Uterus (tissue), 4 donors: ENCODE measurements around the gene HIRA. TPM values are rescaled to one million over a fixed set of nuclear protein-coding genes. Genes with fewer than 3 reads are reported as not detected.
"Not testable (repeated sequence)": the region's sequence is repeated elsewhere in the genome, so short reads cannot be mapped to it uniquely, and the experiment has no call there.

Source experiments
- DNase-seq, 2 donors: peaks; one replicate each; pipeline ENCODE4 v3.0.0-alpha.2; 2019 to 2020
- H3K27ac ChIP-seq, 2 donors: fragments of 200-600 bp; sonication (generic); 1 replicate in 1 of 2; 2 replicates in 1 of 2; pipeline ENCODE4 v1.5.1; 2016 to 2018
- H3K27me3 ChIP-seq, 2 donors: fragments of 200-600 bp; sonication (generic); one replicate each; pipeline ENCODE4 v1.5.1; 2018 to 2019; ENCODE audit warnings: control low read depth in 1 of 2
- H3K36me3 ChIP-seq, 2 donors: fragments of 200-600 bp; sonication (generic); one replicate each; pipeline ENCODE4 v1.5.1; 2019; ENCODE audit warnings: control low read depth in 1 of 2
- H3K4me1 ChIP-seq, 2 donors: fragments of 200-600 bp; sonication (generic); one replicate each; pipeline ENCODE4 v1.5.1; 2018 to 2019; ENCODE audit warnings: control low read depth in 1 of 2
- H3K4me3 ChIP-seq, 2 donors: fragments of 200-600 bp; sonication (generic); 1 replicate in 1 of 2; 2 replicates in 1 of 2; pipeline ENCODE4 v1.5.1; 2018 to 2019; ENCODE audit warnings: mild to moderate bottlenecking in 1 of 2
- H3K9me3 ChIP-seq, 2 donors: fragments of 200-600 bp; sonication (generic); one replicate each; pipeline ENCODE4 v1.5.1; 2019; ENCODE audit warnings: control low read depth in 1 of 2
- POLR2A ChIP-seq, 2 donors: fragments of 450-650 bp; IDR thresholded peaks; one replicate each; pipeline ENCODE4 v1.6.1; 2016; ENCODE audit warnings: antibody characterized with exemption in 2 of 2, mild to moderate bottlenecking in 1 of 2, moderate library complexity in 1 of 2
- intact Hi-C: fragments of 100-400 bp; cut with DNase I; formaldehyde crosslinking; loops from one replicate; pipeline ENCODE4 v1.15.1; 2023; ENCODE audit warnings: low total_unique reads
- total RNA-seq, 4 donors: library from RNA; depleted of rRNA in 3 of 4; stranded (reverse); fragments of >200 nt in 3 of 4; gene quantifications; one replicate each; pipeline versions ENCODE4 v1.1.0 to v1.2.4, GENCODE V29; 2014 to 2023
- TF ChIP-seq, protein P1 (sequence below), 4 experiments: fragments of 200-600 bp in 2 of 4; fragments of 450-650 bp in 2 of 4; sonication (generic) in 2 of 4; IDR thresholded peaks; one replicate each; pipeline ENCODE4 v1.5.1; 2016 to 2019; ENCODE audit warnings: antibody characterized with exemption in 4 of 4, mild to moderate bottlenecking in 2 of 4, moderate library complexity in 1 of 4
- donor health status: DM: yes; HTN: yes; CAD: no.

The HIRA gene
- total RNA-seq, 4 donors from 2014 or later = 0.29 to 32.1 (median 11.7) TPM

DNA sequence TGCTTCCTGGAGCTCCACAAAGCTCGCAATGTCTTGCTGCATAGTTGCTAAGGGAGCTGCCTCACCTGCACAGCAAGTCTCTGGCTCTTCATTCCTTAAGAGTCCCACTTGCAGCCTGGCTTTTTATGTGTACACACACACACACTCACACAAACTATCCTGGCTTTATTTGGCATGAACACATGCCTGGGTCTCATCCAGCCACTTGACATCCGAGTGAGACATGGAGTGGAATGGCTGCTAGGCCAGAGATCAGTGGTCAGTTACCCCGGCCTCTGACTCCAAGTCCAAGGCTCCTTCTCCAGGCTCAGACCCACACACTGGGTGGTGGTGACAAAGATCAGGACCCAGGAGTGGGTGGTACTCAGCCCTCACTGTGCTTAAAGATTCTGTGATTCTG, 102.1 kb downstream of the HIRA start:
- Histone ChIP-seq H3K9me3 (peaks cover 0 to 19% of the 10 kb centered on the region in 2 donors), H3K27ac (no peak overlapping the region), H3K36me3 (no peaks in the 10 kb centered on the region), H3K4me3 (no peak overlapping the region), H3K4me1 (no peaks in the 10 kb centered on the region), H3K27me3 (no peaks in the 10 kb centered on the region)
- TF ChIP-seq POLR2A (IDR thresholded peaks at IDR 0.05) = no peak
- TF ChIP-seq, protein P1, sequence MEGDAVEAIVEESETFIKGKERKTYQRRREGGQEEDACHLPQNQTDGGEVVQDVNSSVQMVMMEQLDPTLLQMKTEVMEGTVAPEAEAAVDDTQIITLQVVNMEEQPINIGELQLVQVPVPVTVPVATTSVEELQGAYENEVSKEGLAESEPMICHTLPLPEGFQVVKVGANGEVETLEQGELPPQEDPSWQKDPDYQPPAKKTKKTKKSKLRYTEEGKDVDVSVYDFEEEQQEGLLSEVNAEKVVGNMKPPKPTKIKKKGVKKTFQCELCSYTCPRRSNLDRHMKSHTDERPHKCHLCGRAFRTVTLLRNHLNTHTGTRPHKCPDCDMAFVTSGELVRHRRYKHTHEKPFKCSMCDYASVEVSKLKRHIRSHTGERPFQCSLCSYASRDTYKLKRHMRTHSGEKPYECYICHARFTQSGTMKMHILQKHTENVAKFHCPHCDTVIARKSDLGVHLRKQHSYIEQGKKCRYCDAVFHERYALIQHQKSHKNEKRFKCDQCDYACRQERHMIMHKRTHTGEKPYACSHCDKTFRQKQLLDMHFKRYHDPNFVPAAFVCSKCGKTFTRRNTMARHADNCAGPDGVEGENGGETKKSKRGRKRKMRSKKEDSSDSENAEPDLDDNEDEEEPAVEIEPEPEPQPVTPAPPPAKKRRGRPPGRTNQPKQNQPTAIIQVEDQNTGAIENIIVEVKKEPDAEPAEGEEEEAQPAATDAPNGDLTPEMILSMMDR (IDR thresholded peaks at IDR 0.05) = no peak
- DNase-seq = no peak
- intact Hi-C loops = no loop called here

DNA sequence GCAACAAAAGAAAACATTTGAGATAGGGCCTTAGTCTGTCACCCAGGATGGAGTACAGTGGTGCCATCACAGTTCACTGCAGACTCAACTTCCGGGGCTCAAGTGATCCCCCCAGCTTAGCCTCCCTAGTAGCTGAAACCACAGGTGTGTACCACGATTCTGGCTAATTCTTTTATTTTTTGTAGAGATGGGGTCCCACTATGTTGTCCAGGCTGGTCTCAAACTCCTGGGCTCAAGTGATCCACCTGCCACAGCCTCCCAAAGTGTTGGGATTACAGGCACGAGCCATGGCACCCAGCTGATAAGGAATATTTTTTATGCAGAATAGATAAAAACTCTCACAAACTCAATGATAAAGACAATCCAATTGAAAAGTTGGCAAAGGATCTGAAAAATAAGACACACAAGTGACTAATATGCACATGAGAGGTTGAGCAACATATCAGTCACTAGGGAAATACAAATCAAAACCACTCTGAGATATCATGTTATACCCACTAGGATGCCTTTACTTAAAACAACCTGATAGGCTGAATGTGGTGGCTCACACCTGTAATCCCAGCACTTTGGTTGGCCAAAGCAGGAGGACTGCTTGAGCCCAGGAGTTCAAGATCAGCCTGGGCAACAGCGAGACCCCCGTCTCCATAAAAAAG, 106.1 kb downstream of the HIRA start:
- no peaks in the 10 kb centered on the region for H3K36me3 ChIP-seq
- H3K27ac ChIP-seq = no peak overlapping the region
- no peak overlapping the region for H3K4me3 ChIP-seq
- no peaks in the 10 kb centered on the region for H3K4me1 ChIP-seq
- no peaks in the 10 kb centered on the region for H3K27me3 ChIP-seq
- DNase-seq = no peak
- intact Hi-C loops = no loop called here
- no peaks in the 10 kb centered on the region for H3K9me3 ChIP-seq
- no peak for TF ChIP-seq POLR2A (IDR thresholded peaks at IDR 0.05)
- TF ChIP-seq, protein P1 (IDR thresholded peaks at IDR 0.05) = no peak

DNA sequence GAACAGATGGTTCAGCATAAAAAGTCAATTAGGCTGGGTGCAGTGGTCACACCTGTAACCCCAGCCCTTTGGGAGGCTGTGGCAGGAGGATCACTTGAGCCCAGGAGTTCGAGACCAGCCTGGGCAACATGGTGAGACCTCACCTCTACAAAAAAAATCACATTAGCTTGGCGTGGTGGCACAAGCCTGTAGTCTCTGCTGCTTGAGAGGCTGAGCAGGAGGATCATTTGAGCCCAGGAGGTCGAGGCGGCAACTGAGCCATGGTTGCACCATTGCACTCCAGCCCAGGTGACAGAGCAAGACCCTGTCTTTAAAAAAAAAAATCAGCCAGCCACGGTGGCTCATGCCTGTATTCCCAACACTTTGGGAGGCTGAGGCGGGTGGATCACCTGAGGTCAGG, 108.1 kb downstream of the HIRA start:
- H3K27ac ChIP-seq, H3K36me3 ChIP-seq, intact Hi-C loops, H3K9me3 ChIP-seq, H3K4me1 ChIP-seq, H3K27me3 ChIP-seq, H3K4me3 ChIP-seq, DNase-seq: not testable (repeated sequence)

DNA sequence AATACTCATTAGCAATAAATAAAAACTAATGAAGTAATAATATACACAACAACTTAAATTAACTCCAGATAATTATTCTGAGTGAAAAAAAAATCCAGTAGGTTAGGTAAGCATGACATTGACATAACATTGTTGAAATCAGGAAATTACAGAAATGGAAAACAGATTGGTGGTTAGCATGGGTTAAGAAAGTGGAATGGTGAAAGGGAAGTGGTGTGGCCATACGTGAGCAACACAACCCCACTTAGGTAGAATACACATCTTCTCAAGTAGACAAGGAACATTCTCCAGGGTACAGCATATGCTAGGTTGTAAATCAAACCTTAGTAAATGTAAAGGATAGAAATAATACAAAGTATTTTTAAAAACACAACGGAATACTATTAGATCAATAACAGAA, 109.8 kb downstream of the HIRA start:
- no peak for DNase-seq
- Histone ChIP-seq H3K4me3 (no peak overlapping the region), H3K27me3 (no peaks in the 10 kb centered on the region), H3K4me1 (no peaks in the 10 kb centered on the region), H3K9me3 (peaks cover 0 to 3% of the 10 kb centered on the region in 2 donors), H3K27ac (no peak overlapping the region), H3K36me3 (no peaks in the 10 kb centered on the region)
- TF ChIP-seq, protein P1 (IDR thresholded peaks at IDR 0.05) = no peak
- intact Hi-C loops = no loop called here

DNA sequence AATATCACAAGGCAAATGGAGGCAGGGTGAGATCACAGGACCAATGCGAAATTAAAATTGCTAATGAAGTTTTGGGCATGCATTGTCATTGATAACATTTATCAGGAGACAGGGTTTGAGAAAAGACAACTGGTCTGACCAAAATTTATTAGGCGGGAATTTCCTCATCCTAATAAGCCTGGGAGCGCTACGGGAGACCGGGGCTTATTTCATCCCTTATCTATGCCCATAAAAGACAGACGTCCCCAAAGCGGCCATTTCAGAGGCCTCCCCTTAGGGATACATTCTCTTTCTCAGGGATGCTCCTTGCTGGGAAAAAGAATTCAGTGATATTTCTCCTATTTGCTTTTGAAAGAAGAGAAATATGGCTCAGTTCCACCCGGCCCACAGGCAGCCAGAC, 111.4 kb downstream of the HIRA start:
- H3K27me3 ChIP-seq, DNase-seq, H3K27ac ChIP-seq, H3K4me3 ChIP-seq, H3K4me1 ChIP-seq, H3K9me3 ChIP-seq, intact Hi-C loops, H3K36me3 ChIP-seq: not testable (repeated sequence)

DNA sequence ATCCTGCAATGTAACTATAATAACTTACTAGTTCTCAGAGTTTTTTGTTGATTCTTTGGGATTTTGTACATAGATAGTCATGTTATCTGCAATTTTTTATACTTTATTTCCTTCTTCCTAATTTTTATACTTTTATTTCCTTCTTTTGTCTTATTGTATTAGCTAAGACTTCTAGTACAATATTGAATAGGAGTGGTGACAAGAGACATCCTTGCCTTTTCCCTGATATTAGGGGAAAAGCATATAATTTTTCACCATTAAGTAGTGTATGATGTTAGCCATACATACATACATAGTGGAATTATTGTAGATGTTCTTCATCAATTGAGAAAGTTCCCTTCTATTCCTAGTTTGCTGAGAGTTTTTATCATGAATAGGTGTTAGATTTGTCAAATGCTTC, 112.3 kb downstream of the HIRA start:
- Histone ChIP-seq H3K9me3 (peaks cover 0 to 3% of the 10 kb centered on the region in 2 donors), H3K4me1 (no peaks in the 10 kb centered on the region), H3K4me3 (no peak overlapping the region), H3K27me3 (no peaks in the 10 kb centered on the region), H3K36me3 (no peaks in the 10 kb centered on the region), H3K27ac (no peak overlapping the region)
- DNase-seq = no peak
- TF ChIP-seq, protein P1 (IDR thresholded peaks at IDR 0.05) = no peak
- no peak for TF ChIP-seq POLR2A (IDR thresholded peaks at IDR 0.05)
- intact Hi-C loops = no loop called here
